CD4-positive, alpha-beta T cell treated with Interleukin-1 beta for 1 hour (primary cell): ENCODE measurements around the gene DNAJB12.

Experiments used
- DNase-seq, 2 donors: peaks; one replicate each; pipeline ENCODE4 v3.0.0-alpha.2; 2020 to 2022

Gene DNAJB12

GRCh38 chr10:72285972-72286521, 68.7 kb downstream of the DNAJB12 start:
- DNase-seq: no peak

- no peak for DNase-seq
Measured at GRCh38 chr10:72283131-72283530, 71.6 kb downstream of the DNAJB12 start.
